Measurements from ENCODE around the gene MKRN2OS.

The MKRN2OS gene

GRCh38 chr3:12545473-12545791 is at the start of gene MKRN2OS:
Gene MKRN2OS (minus strand): TSS chr3:12545499. CDS start chr3:12545464, 35 bp downstream.
- DNase-seq (ENCODE audit: low read depth), result no peak

- DNase-seq (ENCODE audit: low read depth), result no peak
These were observed 48.2 kb upstream of the MKRN2OS start for GRCh38 chr3:12593473-12593872.

- DNase-seq (ENCODE audit: low read depth), result no peak
These were observed 46.9 kb upstream of the MKRN2OS start for GRCh38 chr3:12591997-12592715.

GRCh38 chr3:12591456-12591855 is 46.2 kb upstream of the MKRN2OS start:
- DNase-seq (ENCODE audit: low read depth), result no peak

GRCh38 chr3:12590096-12590495 is 44.8 kb upstream of the MKRN2OS start:
- no peak for DNase-seq (ENCODE audit: low read depth)

- no peak for DNase-seq (ENCODE audit: low read depth)
These were observed 43.0 kb upstream of the MKRN2OS start for GRCh38 chr3:12588039-12589009.

GRCh38 chr3:12586403-12586802 is 41.1 kb upstream of the MKRN2OS start:
- no peak for DNase-seq (ENCODE audit: low read depth)

GRCh38 chr3:12585970-12586369 is 40.7 kb upstream of the MKRN2OS start:
- no peak for DNase-seq (ENCODE audit: low read depth)

GRCh38 chr3:12585181-12585580 is 39.9 kb upstream of the MKRN2OS start:
- DNase-seq (ENCODE audit: low read depth), result no peak

GRCh38 chr3:12584083-12584482 is 38.8 kb upstream of the MKRN2OS start:
- DNase-seq (ENCODE audit: low read depth), result no peak

- no peak for DNase-seq (ENCODE audit: low read depth)
These were observed 38.0 kb upstream of the MKRN2OS start for GRCh38 chr3:12583280-12583679.

GRCh38 chr3:12582730-12583129 is 37.4 kb upstream of the MKRN2OS start:
- no peak for DNase-seq (ENCODE audit: low read depth)

GRCh38 chr3:12579905-12580304 is 34.6 kb upstream of the MKRN2OS start:
- DNase-seq (ENCODE audit: low read depth), result no peak

GRCh38 chr3:12579456-12579855 is 34.2 kb upstream of the MKRN2OS start:
- no peak for DNase-seq (ENCODE audit: low read depth)

GRCh38 chr3:12578742-12579141 is 33.4 kb upstream of the MKRN2OS start:
- no peak for DNase-seq (ENCODE audit: low read depth)

GRCh38 chr3:12577379-12577778 is 32.1 kb upstream of the MKRN2OS start:
- DNase-seq (ENCODE audit: low read depth), result no peak

GRCh38 chr3:12574661-12575060 is 29.4 kb upstream of the MKRN2OS start:
- DNase-seq (ENCODE audit: low read depth), result no peak

- DNase-seq (ENCODE audit: low read depth), result no peak
These were observed 28.8 kb upstream of the MKRN2OS start for GRCh38 chr3:12574131-12574530.

GRCh38 chr3:12571986-12572385 is 26.7 kb upstream of the MKRN2OS start:
- no peak for DNase-seq (ENCODE audit: low read depth)

- no peak for DNase-seq (ENCODE audit: low read depth)
These were observed 24.5 kb upstream of the MKRN2OS start for GRCh38 chr3:12569836-12570235.

- no peak for DNase-seq (ENCODE audit: low read depth)
These were observed 23.4 kb upstream of the MKRN2OS start for GRCh38 chr3:12568747-12569146.

GRCh38 chr3:12566976-12567375 is 21.7 kb upstream of the MKRN2OS start:
- no peak for DNase-seq (ENCODE audit: low read depth)

GRCh38 chr3:12562451-12562850 is 17.2 kb upstream of the MKRN2OS start:
- DNase-seq (ENCODE audit: low read depth), result no peak
